ENCODE measurements around the gene FGD1.

The FGD1 gene

DNA sequence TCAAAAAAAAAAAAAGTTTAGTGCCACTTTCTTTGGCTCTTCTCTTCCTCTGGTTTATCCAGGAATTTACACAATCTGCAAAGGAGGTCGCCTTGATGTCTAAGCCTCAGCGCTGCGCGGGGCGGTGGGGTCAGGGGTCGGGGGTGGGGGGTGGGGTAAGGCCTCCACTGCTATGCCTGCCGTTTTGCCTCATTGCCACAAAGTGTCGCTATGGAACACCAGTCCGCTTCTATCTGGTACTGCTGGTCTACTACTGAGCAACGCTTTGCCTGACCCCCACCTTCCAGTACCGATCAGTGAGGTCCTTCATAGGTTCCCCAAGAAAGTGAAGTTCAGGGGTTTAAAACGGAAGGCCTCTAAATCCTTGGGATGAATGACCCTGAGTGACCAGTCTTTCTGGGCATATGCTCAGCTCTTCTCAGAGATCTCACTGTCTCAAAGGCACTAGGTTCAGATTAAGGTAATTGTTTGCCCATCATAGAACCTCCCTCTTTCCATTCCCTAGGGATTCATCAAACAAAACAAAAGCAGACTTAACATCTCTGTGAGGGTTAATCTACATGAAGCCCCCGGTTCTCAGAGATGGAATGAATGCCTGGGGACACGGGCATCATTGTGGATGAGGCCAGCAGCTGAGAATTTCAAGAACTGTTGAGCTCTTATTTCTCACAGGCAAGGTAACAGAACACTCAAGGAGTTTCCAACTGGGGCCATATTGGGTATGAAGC, 72.7 kb downstream of the FGD1 start:
- H3K9me3 ChIP-seq (ENCODE audit: control insufficient read depth in 1 of 2, low read length in 2 of 2), result no peaks in the 10 kb centered on the region
- H3K4me3 ChIP-seq (ENCODE audit: low read depth in 1 of 2, low read length in 2 of 2), result no peak overlapping the region

DNA sequence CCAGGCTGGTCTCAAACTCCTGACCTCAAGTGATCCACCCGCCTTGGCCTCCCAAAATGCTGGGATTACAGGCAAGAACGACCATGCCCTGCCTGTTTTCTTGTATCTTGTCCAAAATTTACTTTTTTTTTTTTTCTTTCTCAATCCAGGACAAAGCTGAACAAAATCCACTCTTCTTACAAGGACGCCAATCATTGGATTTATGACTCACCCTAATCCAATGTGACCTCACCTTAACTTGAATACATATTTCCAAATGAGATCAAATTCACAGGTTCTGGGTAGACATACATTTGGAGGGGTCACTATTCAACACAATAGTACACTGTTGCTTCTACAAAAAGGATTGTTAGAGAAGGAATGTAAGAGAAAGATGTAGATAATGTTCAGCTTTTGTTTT, 73.9 kb downstream of the FGD1 start:
- H3K27me3 ChIP-seq (ENCODE audit: low read depth, low read length), result no peaks in the 10 kb centered on the region
- no peak overlapping the region for H3K4me3 ChIP-seq (ENCODE audit: low read depth in 1 of 2, low read length in 2 of 2)
- H3K9me3 ChIP-seq (ENCODE audit: control insufficient read depth in 1 of 2, low read length in 2 of 2), result no peaks in the 10 kb centered on the region
- no peaks in the 10 kb centered on the region for H3K4me1 ChIP-seq (ENCODE audit: control insufficient read depth in 1 of 2, insufficient read depth in 2 of 2, low read length in 2 of 2)
- H3K36me3 ChIP-seq (ENCODE audit: control insufficient read depth in 1 of 2, insufficient read depth in 2 of 2, low read length in 2 of 2), result no peaks in the 10 kb centered on the region
- no peak overlapping the region for H3K27ac ChIP-seq (ENCODE audit: low read length)

More for the DNA sequence above, 72.7 kb downstream of the FGD1 start:
- no peaks in the 10 kb centered on the region for H3K27me3 ChIP-seq (ENCODE audit: low read depth, low read length)
- H3K4me1 ChIP-seq (ENCODE audit: control insufficient read depth in 1 of 2, insufficient read depth in 2 of 2, low read length in 2 of 2), result no peaks in the 10 kb centered on the region
- H3K27ac ChIP-seq (ENCODE audit: low read length), result no peak overlapping the region
- no peaks in the 10 kb centered on the region for H3K36me3 ChIP-seq (ENCODE audit: control insufficient read depth in 1 of 2, insufficient read depth in 2 of 2, low read length in 2 of 2)

DNA sequence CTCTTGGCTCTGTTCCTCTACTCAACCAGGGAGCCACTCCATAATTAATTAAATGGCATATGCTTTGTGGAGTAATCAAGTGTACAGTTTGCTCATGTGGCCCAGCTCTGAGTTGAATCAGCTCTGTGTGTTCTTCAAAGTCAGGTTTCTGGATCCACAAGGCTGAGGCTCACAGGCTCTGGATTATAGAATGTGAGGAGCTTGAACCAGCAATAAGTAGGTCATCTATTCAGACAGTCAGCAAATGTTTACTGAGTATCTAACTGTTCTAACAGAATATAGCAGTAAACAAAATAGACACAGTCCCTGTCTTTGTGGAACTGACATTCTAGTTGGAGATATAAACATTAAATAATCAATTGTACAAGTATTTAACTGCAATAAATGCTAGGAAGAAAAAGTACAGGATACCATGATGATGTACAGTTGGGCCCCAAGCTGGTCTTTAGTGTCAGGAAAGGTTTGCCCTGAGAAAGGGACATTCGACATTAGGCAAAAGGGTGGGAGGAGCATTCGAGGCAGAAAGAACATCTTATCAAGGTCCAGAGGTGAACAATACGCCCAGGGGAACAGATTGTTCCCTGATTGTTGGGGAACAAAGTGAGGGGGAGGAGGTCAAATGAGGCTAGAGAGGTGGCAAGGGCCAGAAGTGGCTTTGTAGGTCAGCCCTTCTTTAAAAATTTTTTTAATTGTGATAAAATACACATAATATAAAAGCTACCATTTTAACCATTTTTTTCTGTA, 76.3 kb downstream of the FGD1 start:
- Histone ChIP-seq H3K27ac (ENCODE audit: low read length) (no peak overlapping the region), H3K27me3 (ENCODE audit: low read depth, low read length) (no peaks in the 10 kb centered on the region), H3K36me3 (ENCODE audit: control insufficient read depth in 1 of 2, insufficient read depth in 2 of 2, low read length in 2 of 2) (no peaks in the 10 kb centered on the region), H3K9me3 (ENCODE audit: control insufficient read depth in 1 of 2, low read length in 2 of 2) (no peaks in the 10 kb centered on the region), H3K4me3 (ENCODE audit: low read depth in 1 of 2, low read length in 2 of 2) (no peak overlapping the region), H3K4me1 (ENCODE audit: control insufficient read depth in 1 of 2, insufficient read depth in 2 of 2, low read length in 2 of 2) (no peaks in the 10 kb centered on the region)

DNA sequence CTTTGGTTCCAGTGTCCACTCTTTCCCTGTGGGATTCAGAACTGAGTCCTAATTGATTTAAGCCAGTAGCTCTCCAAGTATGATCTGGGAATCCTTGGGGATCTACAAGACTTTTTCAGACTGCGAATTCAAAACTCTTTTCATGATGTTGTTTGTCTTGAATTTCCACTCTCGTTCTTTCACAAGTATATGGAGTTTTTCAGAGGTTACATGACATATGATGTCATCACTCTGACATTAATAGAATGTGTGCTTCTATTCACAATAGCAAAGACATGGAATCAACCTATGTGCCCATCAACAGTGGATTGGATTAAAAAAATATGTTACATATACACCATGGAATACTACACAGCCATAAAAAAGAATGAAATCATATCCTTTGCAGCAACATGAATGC, 79.1 kb downstream of the FGD1 start:
- no peak overlapping the region for H3K4me3 ChIP-seq (ENCODE audit: low read depth in 1 of 2, low read length in 2 of 2)
- no peak overlapping the region for H3K27ac ChIP-seq (ENCODE audit: low read length)
- no peaks in the 10 kb centered on the region for H3K27me3 ChIP-seq (ENCODE audit: low read depth, low read length)
- no peaks in the 10 kb centered on the region for H3K4me1 ChIP-seq (ENCODE audit: control insufficient read depth in 1 of 2, insufficient read depth in 2 of 2, low read length in 2 of 2)
- no peaks in the 10 kb centered on the region for H3K36me3 ChIP-seq (ENCODE audit: control insufficient read depth in 1 of 2, insufficient read depth in 2 of 2, low read length in 2 of 2)
- no peaks in the 10 kb centered on the region for H3K9me3 ChIP-seq (ENCODE audit: control insufficient read depth in 1 of 2, low read length in 2 of 2)

DNA sequence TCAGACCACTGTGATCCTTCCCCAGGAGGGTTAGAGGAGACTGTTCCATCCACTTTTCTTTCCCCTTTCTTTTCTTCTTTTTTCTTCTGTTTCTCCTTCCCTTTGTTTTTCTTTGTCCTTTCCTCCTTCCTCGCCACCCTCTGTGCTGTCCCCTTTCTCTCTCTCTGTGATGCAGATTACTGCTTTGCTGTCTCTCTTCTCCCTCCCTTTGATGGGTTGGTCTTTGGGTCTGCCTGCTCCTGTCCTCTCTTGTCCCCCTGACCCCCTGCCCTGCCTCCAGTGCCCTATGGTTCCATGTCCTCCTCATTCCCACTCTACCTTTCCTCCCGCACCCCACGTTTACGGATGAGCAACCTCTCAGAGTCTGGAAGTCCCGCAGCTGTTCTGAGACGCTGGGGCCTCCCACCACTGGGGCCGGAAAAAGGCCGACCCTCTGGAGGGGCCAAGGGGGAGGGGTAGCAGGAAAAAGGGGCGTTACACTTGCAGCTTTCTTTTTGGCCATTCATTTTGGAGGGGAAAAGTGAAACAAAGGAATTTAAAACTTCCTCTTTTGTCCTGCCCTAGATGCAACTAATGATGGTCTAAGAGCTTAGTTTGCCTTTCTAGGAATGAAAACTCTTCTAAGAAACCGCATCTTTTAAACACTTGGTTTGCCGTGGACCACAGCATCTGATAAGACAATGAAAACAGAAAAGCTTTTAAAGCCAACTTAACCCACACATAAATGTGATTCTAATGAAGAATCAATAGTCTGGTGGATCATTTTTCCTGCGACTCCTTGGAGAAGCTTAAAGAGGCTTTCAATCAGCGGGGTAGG, 80.3 kb downstream of the FGD1 start:
- H3K9me3 ChIP-seq (ENCODE audit: control insufficient read depth in 1 of 2, low read length in 2 of 2), result no peaks in the 10 kb centered on the region
- H3K4me3 ChIP-seq (ENCODE audit: low read depth in 1 of 2, low read length in 2 of 2), result no peak overlapping the region
- H3K4me1 ChIP-seq (ENCODE audit: control insufficient read depth in 1 of 2, insufficient read depth in 2 of 2, low read length in 2 of 2), result no peaks in the 10 kb centered on the region
- H3K27me3 ChIP-seq (ENCODE audit: low read depth, low read length), result no peaks in the 10 kb centered on the region
- H3K36me3 ChIP-seq (ENCODE audit: control insufficient read depth in 1 of 2, insufficient read depth in 2 of 2, low read length in 2 of 2), result no peaks in the 10 kb centered on the region
- H3K27ac ChIP-seq (ENCODE audit: low read length), result no peak overlapping the region

DNA sequence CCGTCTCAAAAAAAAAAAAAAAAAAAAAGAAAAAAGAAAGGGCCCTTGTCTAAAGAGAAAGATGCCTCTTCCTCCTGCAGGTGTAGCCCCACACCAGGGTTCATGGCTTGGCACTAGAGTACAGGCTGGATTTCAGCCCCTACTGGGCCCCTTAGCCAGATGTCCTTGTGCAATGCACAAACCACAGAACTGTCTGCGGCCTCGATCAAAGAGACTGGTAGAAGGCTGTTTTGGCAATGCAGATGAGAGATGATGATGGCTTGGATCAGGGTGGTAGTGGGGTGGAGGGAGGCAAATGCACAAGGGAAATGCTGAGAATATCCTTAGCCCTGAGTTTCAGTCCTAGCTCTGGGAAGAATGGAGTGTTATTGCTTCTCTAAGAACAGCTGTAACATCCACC, 82.3 kb downstream of the FGD1 start:
- H3K36me3 ChIP-seq (ENCODE audit: control insufficient read depth in 1 of 2, insufficient read depth in 2 of 2, low read length in 2 of 2), result no peaks in the 10 kb centered on the region
- no peak overlapping the region for H3K4me3 ChIP-seq (ENCODE audit: low read depth in 1 of 2, low read length in 2 of 2)
- no peaks in the 10 kb centered on the region for H3K27me3 ChIP-seq (ENCODE audit: low read depth, low read length)
- H3K4me1 ChIP-seq (ENCODE audit: control insufficient read depth in 1 of 2, insufficient read depth in 2 of 2, low read length in 2 of 2), result no peaks in the 10 kb centered on the region
- H3K27ac ChIP-seq (ENCODE audit: low read length), result no peak overlapping the region
- no peaks in the 10 kb centered on the region for H3K9me3 ChIP-seq (ENCODE audit: control insufficient read depth in 1 of 2, low read length in 2 of 2)

DNA sequence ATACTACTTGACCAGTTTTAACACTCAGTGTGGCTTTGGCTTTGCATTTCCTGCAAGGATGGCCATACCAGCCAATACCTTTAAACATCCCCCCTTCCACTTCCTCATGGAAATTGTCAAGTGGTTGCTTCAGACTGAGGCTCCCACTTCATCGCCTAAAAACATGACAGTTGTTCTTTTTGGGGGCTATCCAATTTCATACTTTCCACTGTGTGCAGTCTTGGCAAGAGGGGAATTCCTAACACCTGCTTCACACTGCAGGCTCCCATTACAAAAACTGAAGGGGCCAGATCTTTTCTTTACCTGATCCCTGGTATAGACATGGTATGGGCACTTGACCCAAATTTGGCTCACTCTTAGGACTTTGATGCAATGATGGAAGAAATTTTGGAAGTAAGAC, 84.3 kb downstream of the FGD1 start:
- H3K4me3 ChIP-seq (ENCODE audit: low read depth in 1 of 2, low read length in 2 of 2), result no peak overlapping the region
- no peaks in the 10 kb centered on the region for H3K4me1 ChIP-seq (ENCODE audit: control insufficient read depth in 1 of 2, insufficient read depth in 2 of 2, low read length in 2 of 2)
- no peaks in the 10 kb centered on the region for H3K36me3 ChIP-seq (ENCODE audit: control insufficient read depth in 1 of 2, insufficient read depth in 2 of 2, low read length in 2 of 2)
- H3K27me3 ChIP-seq (ENCODE audit: low read depth, low read length), result no peaks in the 10 kb centered on the region
- H3K9me3 ChIP-seq (ENCODE audit: control insufficient read depth in 1 of 2, low read length in 2 of 2), result no peaks in the 10 kb centered on the region
- H3K27ac ChIP-seq (ENCODE audit: low read length), result no peak overlapping the region

DNA sequence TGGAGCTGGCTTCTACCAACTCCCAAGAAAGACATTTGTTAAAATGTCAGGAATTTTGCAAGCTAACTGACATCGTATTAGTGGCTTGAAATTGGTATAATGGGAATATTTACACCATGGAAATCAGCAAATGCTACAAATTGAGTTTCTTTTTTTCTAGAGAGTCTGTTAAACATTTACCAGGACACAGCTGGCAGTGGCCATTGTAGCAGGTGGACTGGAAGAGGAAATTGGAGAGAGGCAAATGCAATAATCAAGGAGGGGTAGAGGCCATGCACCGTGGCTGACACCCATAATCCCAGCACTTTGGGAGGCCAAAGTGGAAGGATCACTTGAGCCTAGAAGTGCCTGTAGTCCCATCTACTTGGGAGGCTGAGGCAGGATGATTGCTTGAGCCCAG, 88.8 kb downstream of the FGD1 start:
- Histone ChIP-seq H3K36me3 (ENCODE audit: control insufficient read depth in 1 of 2, insufficient read depth in 2 of 2, low read length in 2 of 2) (no peaks in the 10 kb centered on the region), H3K27ac (ENCODE audit: low read length) (no peak overlapping the region), H3K4me3 (ENCODE audit: low read depth in 1 of 2, low read length in 2 of 2) (no peak overlapping the region), H3K9me3 (ENCODE audit: control insufficient read depth in 1 of 2, low read length in 2 of 2) (no peaks in the 10 kb centered on the region), H3K27me3 (ENCODE audit: low read depth, low read length) (no peaks in the 10 kb centered on the region), H3K4me1 (ENCODE audit: control insufficient read depth in 1 of 2, insufficient read depth in 2 of 2, low read length in 2 of 2) (no peaks in the 10 kb centered on the region)

DNA sequence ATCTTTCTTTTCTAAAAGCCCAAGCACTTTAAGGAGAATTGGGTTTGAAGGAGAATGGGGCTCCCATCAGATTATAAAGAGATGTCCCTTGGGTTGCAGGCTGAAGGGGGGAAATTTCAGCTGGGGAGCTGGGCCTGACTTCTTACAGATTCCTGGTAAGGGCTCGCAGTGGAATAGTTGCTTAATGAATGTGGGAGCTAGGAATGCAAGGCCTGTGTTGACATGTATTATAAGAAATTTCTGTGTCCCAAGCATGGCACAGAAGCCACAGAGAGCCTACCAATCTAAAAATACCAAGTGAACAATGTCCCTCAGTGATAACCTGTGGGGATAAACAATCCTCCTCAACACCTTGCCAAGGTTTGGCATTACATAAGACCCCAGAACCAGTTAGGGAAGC, 98.9 kb downstream of the FGD1 start:
- Histone ChIP-seq H3K4me1 (ENCODE audit: control insufficient read depth in 1 of 2, insufficient read depth in 2 of 2, low read length in 2 of 2) (no peaks in the 10 kb centered on the region), H3K27ac (ENCODE audit: low read length) (no peak overlapping the region), H3K9me3 (ENCODE audit: control insufficient read depth in 1 of 2, low read length in 2 of 2) (no peaks in the 10 kb centered on the region), H3K4me3 (ENCODE audit: low read depth in 1 of 2, low read length in 2 of 2) (no peak overlapping the region), H3K36me3 (ENCODE audit: control insufficient read depth in 1 of 2, insufficient read depth in 2 of 2, low read length in 2 of 2) (no peaks in the 10 kb centered on the region), H3K27me3 (ENCODE audit: low read depth, low read length) (no peaks in the 10 kb centered on the region)
